Fibroblast of lung (primary cell): Measurements from ENCODE around the gene OPN4. TPM values are rescaled to one million over a fixed set of nuclear protein-coding genes. Genes with fewer than 3 reads are reported as not detected.

ENCODE experiments used
- DNase-seq, 2 donors: peaks; one replicate each; pipeline versions ENCODE4 v3.0.0 to v3.0.0-alpha.2; 2010; ENCODE audit warnings: low read depth in 2 of 2
- H2AFZ ChIP-seq: 2 replicates; pipeline ENCODE4 v1.5.1; 2012; ENCODE audit warnings: low read length, control low read depth, inconsistent platforms
- H3K27ac ChIP-seq: 2 replicates; pipeline ENCODE4 v1.5.1; 2011; ENCODE audit warnings: low read length, control low read depth; ENCODE audit not compliant: insufficient read depth
- H3K27me3 ChIP-seq: 2 replicates; pipeline ENCODE4 v1.5.1; 2011; ENCODE audit warnings: mild to moderate bottlenecking, low read length; ENCODE audit not compliant: control insufficient read depth, insufficient read depth
- H3K36me3 ChIP-seq: 2 replicates; pipeline ENCODE4 v1.5.1; 2011; ENCODE audit warnings: low read length; ENCODE audit not compliant: control insufficient read depth, insufficient read depth
- H3K4me1 ChIP-seq: 2 replicates; pipeline ENCODE4 v1.5.1; 2011; ENCODE audit warnings: low read length; ENCODE audit not compliant: control insufficient read depth, insufficient read depth; ENCODE audit errors: extremely low read depth
- H3K4me2 ChIP-seq: 2 replicates; pipeline ENCODE4 v1.5.1; 2011; ENCODE audit warnings: low read length, control low read depth; ENCODE audit not compliant: insufficient read depth; ENCODE audit errors: extremely low read depth
- H3K4me3 ChIP-seq, 4 experiments: fragments of 200-600 bp in 1 of 4; sonication (generic) in 1 of 4; replicated peaks in 1 of 4; 2 replicates each; pipeline ENCODE4 v1.5.1; 2011 to 2016; ENCODE audit warnings: low read length in 4 of 4, low read depth in 3 of 4, mild to moderate bottlenecking in 3 of 4, control low read depth in 2 of 4, inconsistent platforms in 1 of 4, mixed read lengths in 1 of 4; ENCODE audit not compliant: insufficient read depth in 1 of 4; ENCODE audit errors: control extremely low read depth in 1 of 4
- H3K79me2 ChIP-seq: 2 replicates; pipeline ENCODE4 v1.5.1; 2012; ENCODE audit warnings: mild to moderate bottlenecking, low read length, inconsistent platforms; ENCODE audit not compliant: control insufficient read depth, insufficient read depth
- H3K9ac ChIP-seq: 2 replicates; pipeline ENCODE4 v1.5.1; 2011; ENCODE audit warnings: mild to moderate bottlenecking, low read length, control low read depth; ENCODE audit not compliant: insufficient read depth
- H3K9me3 ChIP-seq: 2 replicates; pipeline ENCODE4 v1.5.1; 2012; ENCODE audit warnings: low read depth, low read length; ENCODE audit not compliant: control insufficient read depth, insufficient read depth
- H4K20me1 ChIP-seq: 2 replicates; pipeline ENCODE4 v1.5.1; 2011; ENCODE audit warnings: low read length; ENCODE audit not compliant: control insufficient read depth, insufficient read depth; ENCODE audit errors: extremely low read depth
- EZH2 ChIP-seq: IDR thresholded peaks from 2 replicates; pipeline ENCODE4 v1.5.1; 2012; ENCODE audit warnings: low read length, control low read depth, mild to moderate bottlenecking; ENCODE audit errors: missing control alignments
- polyA plus RNA-seq, 2 donors: library from polyadenylated mRNA; depleted of rRNA in 1 of 2; stranded (reverse) in 1 of 2; unstranded in 1 of 2; fragments of >200 nt; gene quantifications; 2 replicates each; pipeline ENCODE4 v1.2.1, GENCODE V29; 2011 to 2012; ENCODE audit warnings: missing spikeins in 1 of 2
- total RNA-seq: library from RNA; depleted of rRNA; stranded (reverse); fragments of >200 nt; gene quantifications from 2 replicates; pipeline ENCODE4 v1.2.1, GENCODE V29; 2014
- TF ChIP-seq, protein P1 (sequence below), 2 donors: IDR thresholded peaks in 1 of 2; conservative IDR thresholded peaks in 1 of 2; 1 replicate in 1 of 2; 2 replicates in 1 of 2; pipeline ENCODE4 v1.5.1; 2011 to 2012; ENCODE audit warnings: low read length in 2 of 2, control low read depth in 1 of 2, inconsistent platforms in 1 of 2, low read depth in 1 of 2, mild to moderate bottlenecking in 1 of 2

Gene OPN4
- total and polyA plus RNA-seq, 2 donors (not counting 1 experiment from before 2014, with no cell fraction given) = not detected

DNA sequence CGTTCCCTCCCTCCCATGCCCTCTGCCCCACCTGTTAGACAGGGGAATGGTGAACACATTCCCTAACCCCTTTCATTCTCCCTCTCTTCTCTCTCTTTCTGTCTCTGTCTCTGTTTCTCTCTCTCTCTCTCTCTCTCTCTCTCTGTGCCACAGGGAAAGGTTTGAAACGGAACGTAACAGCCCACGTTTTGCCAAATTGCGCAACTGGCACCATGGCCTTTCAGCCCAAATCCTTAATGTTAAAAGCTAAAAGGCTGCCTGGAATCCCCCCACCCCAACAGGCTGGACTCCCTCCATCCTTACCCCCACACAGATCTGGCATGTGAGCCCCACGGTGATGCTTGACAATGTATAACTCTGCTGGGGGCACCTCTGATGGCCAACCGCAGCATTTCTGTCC is 44.8 kb downstream of the OPN4 start:
- no peak overlapping the region for H3K4me2 ChIP-seq
- H3K36me3 ChIP-seq = no peaks in the 10 kb centered on the region
- H3K4me3 ChIP-seq = no peak overlapping the region
- no peaks in the 10 kb centered on the region for H3K4me1 ChIP-seq
- no peaks in the 10 kb centered on the region for H3K79me2 ChIP-seq
- no peak overlapping the region for H3K27ac ChIP-seq
- DNase-seq = no peak
- no peaks in the 10 kb centered on the region for H4K20me1 ChIP-seq
- H3K27me3 ChIP-seq = peaks cover 2% of the 10 kb centered on the region
- no peak overlapping the region for H2AFZ ChIP-seq
- H3K9ac ChIP-seq = no peak overlapping the region
- TF ChIP-seq, protein P1, sequence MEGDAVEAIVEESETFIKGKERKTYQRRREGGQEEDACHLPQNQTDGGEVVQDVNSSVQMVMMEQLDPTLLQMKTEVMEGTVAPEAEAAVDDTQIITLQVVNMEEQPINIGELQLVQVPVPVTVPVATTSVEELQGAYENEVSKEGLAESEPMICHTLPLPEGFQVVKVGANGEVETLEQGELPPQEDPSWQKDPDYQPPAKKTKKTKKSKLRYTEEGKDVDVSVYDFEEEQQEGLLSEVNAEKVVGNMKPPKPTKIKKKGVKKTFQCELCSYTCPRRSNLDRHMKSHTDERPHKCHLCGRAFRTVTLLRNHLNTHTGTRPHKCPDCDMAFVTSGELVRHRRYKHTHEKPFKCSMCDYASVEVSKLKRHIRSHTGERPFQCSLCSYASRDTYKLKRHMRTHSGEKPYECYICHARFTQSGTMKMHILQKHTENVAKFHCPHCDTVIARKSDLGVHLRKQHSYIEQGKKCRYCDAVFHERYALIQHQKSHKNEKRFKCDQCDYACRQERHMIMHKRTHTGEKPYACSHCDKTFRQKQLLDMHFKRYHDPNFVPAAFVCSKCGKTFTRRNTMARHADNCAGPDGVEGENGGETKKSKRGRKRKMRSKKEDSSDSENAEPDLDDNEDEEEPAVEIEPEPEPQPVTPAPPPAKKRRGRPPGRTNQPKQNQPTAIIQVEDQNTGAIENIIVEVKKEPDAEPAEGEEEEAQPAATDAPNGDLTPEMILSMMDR (conservative IDR thresholded peaks at IDR 0.05 in 1 of 2, IDR thresholded peaks at IDR 0.05 in 1 of 2; ENCODE audit: low read depth in 1 of 2, low read length in 2 of 2) = no peak
- TF ChIP-seq EZH2 = no peak
- H3K9me3 ChIP-seq = no peaks in the 10 kb centered on the region

DNA sequence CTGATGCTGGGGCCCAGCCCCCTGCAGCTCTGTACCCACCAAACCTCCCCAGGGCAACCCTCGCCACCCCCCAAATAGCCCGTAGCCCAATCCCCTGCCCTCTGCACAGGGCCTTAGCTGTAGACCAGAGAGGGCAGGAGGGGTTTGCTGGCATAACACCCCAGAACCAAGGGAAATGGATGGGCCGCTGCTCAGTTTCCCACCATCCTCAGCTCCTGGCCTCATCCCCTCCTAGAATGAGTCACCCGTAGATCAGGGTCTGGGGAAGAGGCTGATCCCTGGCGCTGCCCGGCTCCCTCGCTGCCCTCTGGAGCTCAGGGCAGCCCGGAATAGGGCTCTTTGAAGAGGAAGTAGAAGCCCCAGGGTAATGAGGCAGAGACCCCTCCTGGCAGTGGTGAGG is 45.2 kb downstream of the OPN4 start:
- no peaks in the 10 kb centered on the region for H3K79me2 ChIP-seq
- no peak overlapping the region for H2AFZ ChIP-seq
- no peak overlapping the region for H3K9ac ChIP-seq
- no peak overlapping the region for H3K27ac ChIP-seq
- no peak for DNase-seq
- no peaks in the 10 kb centered on the region for H3K36me3 ChIP-seq
- H4K20me1 ChIP-seq = no peaks in the 10 kb centered on the region
- TF ChIP-seq, protein P1 (conservative IDR thresholded peaks at IDR 0.05 in 1 of 2, IDR thresholded peaks at IDR 0.05 in 1 of 2; ENCODE audit: low read depth in 1 of 2, low read length in 2 of 2) = no peak
- TF ChIP-seq EZH2 = no peak
- H3K4me3 ChIP-seq = no peak overlapping the region
- peaks cover 2% of the 10 kb centered on the region for H3K27me3 ChIP-seq
- H3K4me2 ChIP-seq = no peak overlapping the region
- H3K9me3 ChIP-seq = no peaks in the 10 kb centered on the region
- H3K4me1 ChIP-seq = no peaks in the 10 kb centered on the region

DNA sequence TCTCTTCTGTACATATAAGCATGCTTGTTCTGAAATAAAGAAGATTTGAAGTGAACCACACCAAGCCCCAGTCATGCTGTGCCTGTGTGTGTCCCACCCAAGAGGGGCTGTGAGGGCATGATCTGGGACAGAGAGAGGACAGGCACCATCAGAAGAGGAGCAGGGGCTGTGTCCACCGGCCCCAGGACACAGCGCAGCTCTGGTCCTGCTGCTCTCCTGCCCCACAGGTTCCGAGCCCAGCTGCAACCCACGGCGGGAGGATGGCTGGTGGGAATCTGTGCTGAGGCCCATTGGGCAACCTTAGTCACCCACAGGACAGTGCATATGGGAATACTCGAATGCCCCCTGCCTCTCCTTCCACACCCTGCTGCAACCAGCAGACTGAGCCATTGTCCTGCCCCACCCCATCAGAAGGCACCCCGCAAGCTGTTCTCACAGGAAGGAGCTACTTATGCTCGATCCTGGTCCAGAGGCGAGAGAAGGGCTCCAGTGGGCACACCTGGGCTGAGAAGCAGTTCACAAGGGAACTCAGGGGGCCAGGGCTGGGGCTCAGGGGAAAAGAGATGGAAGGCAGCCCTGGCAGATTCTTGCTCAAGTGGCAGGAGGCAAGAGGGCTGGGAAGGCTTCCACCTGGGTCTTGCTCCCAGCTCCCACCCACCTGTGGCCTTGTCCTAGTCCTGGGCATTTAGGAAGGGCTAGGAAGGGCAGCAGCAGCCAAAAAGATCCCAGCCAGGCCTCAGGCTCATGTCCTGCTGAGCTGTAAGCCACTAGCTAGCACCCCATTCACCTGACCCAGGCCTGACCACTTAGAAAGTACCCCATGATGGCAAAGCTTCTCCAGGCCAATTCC is 45.9 kb downstream of the OPN4 start:
- Histone ChIP-seq H4K20me1 (no peaks in the 10 kb centered on the region), H3K4me2 (no peak overlapping the region), H3K27me3 (peaks cover under 1% of the 10 kb centered on the region), H3K27ac (no peak overlapping the region), H3K9me3 (no peaks in the 10 kb centered on the region), H3K79me2 (no peaks in the 10 kb centered on the region), H3K36me3 (no peaks in the 10 kb centered on the region), H3K9ac (no peak overlapping the region), H2AFZ (no peak overlapping the region), H3K4me1 (no peaks in the 10 kb centered on the region), H3K4me3 (no peak overlapping the region)
- no peak for DNase-seq
- no peak for TF ChIP-seq EZH2
- TF ChIP-seq, protein P1 (conservative IDR thresholded peaks at IDR 0.05 in 1 of 2, IDR thresholded peaks at IDR 0.05 in 1 of 2; ENCODE audit: low read depth in 1 of 2, low read length in 2 of 2) = no peak
